ENCODE measurements around the gene TRIM33.

- TF ChIP-seq EZH2 (IDR thresholded peaks at IDR 0.05; ENCODE audit: borderline replicate concordance) (no peak), CTCF (IDR thresholded peaks at IDR 0.05; ENCODE audit: poor library complexity) (no peak)
Measured at GRCh38 chr1:114353262-114353661, 157.7 kb downstream of the TRIM33 start.
